VCaP (cell line): ENCODE data around the gene TRIM8.

Experiments
- H3K27ac ChIP-seq: fragments of 450-650 bp; 2 replicates; pipeline ENCODE4 v1.5.1; 2017
- CTCF ChIP-seq: fragments of 450-650 bp; conservative IDR thresholded peaks from 2 replicates; pipeline ENCODE4 v1.5.1; 2017; ENCODE audit warnings: mild to moderate bottlenecking, moderate library complexity

The TRIM8 gene

GRCh38 chr10:102628451-102628911 lies 15.8 kb upstream of the TRIM8 start:
- no peak for TF ChIP-seq CTCF

GRCh38 chr10:102629661-102630614 lies 14.3 kb upstream of the TRIM8 start:
- TF ChIP-seq CTCF = no peak
- H3K27ac ChIP-seq = no peak overlapping the region

More at GRCh38 chr10:102628451-102628911, 15.8 kb upstream of the TRIM8 start:
- no peak overlapping the region for H3K27ac ChIP-seq

- TF ChIP-seq CTCF = no peak
- no peak overlapping the region for H3K27ac ChIP-seq
These were observed 13.6 kb upstream of the TRIM8 start for GRCh38 chr10:102630663-102631062.

GRCh38 chr10:102631525-102632393 lies 12.5 kb upstream of the TRIM8 start:
- no peak for TF ChIP-seq CTCF
- H3K27ac ChIP-seq = no peak overlapping the region

GRCh38 chr10:102632394-102633111 lies 11.7 kb upstream of the TRIM8 start:
- no peak for TF ChIP-seq CTCF
- no peak overlapping the region for H3K27ac ChIP-seq

GRCh38 chr10:102633287-102633686 lies 11.0 kb upstream of the TRIM8 start:
- no peak overlapping the region for H3K27ac ChIP-seq

More at GRCh38 chr10:102633287-102633686, 11.0 kb upstream of the TRIM8 start:
- no peak for TF ChIP-seq CTCF
